BJ (cell line): ENCODE measurements around the gene HBEGF. TPM values are rescaled to one million over a fixed set of nuclear protein-coding genes. Genes with fewer than 3 reads are reported as not detected.

ENCODE experiments used
- CTCF ChIA-PET: fragments of 350-600 bp; formaldehyde crosslinking; extraction: SDS; loops from one replicate; lab custom pipeline; 2021; ENCODE audit warnings: antibody characterized with exemption, inconsistent platforms; lab: Yijun Ruan, JAX
- POLR2A ChIA-PET: fragments of 300-600 bp; sonication (Branson Sonifier 250); formaldehyde crosslinking; extraction: SDS; loops from one replicate; lab custom pipeline; 2021; ENCODE audit warnings: antibody characterized with exemption; lab: Charles Lee
- DNase-seq: peaks from one replicate; pipeline ENCODE4 v3.0.0-alpha.2; 2011; ENCODE audit warnings: low read depth
- H3K27me3 ChIP-seq: 2 replicates; pipeline ENCODE4 v1.6.0; 2011; ENCODE audit warnings: low read length; ENCODE audit not compliant: control insufficient read depth, insufficient read depth
- H3K36me3 ChIP-seq: 2 replicates; pipeline ENCODE4 v1.5.1; 2011; ENCODE audit warnings: low read length; ENCODE audit not compliant: control insufficient read depth, insufficient read depth
- H3K4me3 ChIP-seq: 2 replicates; pipeline ENCODE4 v1.5.1; 2011; ENCODE audit warnings: low read depth, mild to moderate bottlenecking, control low read depth, low read length
- CTCF ChIP-seq: IDR thresholded peaks from 2 replicates; pipeline ENCODE4 v1.5.1; 2011; ENCODE audit warnings: low read depth, mild to moderate bottlenecking, control low read depth, inconsistent platforms, low read length, moderate library complexity; ENCODE audit not compliant: insufficient read depth
- polyA minus RNA-seq: library from RNA; depleted of rRNA, polyadenylated mRNA; stranded (reverse); fragments of >200 nt; gene quantifications from 2 replicates; pipeline ENCODE4 v1.2.3, GENCODE V29; 2011; rRNA and poly(A)+ RNA removed
- polyA plus RNA-seq: library from polyadenylated mRNA; depleted of rRNA; stranded (reverse); fragments of >200 nt; gene quantifications from 2 replicates; pipeline ENCODE4 v1.2.3, GENCODE V29; 2011; rRNA removed

Gene HBEGF
- polyA plus RNA-seq (2.4 and 3.1 TPM in 2 replicates), polyA minus RNA-seq (0.31 and 0.81 TPM in 2 replicates)

GRCh38 chr5:140346348-140347221, at the start of gene HBEGF:
TSS of gene HBEGF (minus strand) at chr5:140346603. CDS start at chr5:140346328, 275 bp downstream.
- POLR2A ChIA-PET, result interaction anchor here (1.1 to 1.8 kb wide), 3 partner anchors 85 to 105 kb away, joined by 3 to 6 read pairs (median 4); no protein-coding TSS in a partner anchor
- Histone ChIP-seq H3K4me3 (peak within 1 kb of the TSS; percentile 76), H3K27me3 (no peaks in the 10 kb centered on the region), H3K36me3 (no peaks in the 10 kb centered on the region)
- CTCF ChIA-PET, result interaction anchor here (1.0 to 22.9 kb wide), 24 partner anchors 8 to 190 kb away, joined by 3 to 813 read pairs (median 6); partner anchors contain the start of genes PFDN1 and SLC4A9
- peak; percentile 43 for TF ChIP-seq CTCF
- no peak for DNase-seq

GRCh38 chr5:140393738-140394137, 47.3 kb upstream of the HBEGF start:
- Histone ChIP-seq H3K4me3 (no peak overlapping the region), H3K36me3 (no peaks in the 10 kb centered on the region), H3K27me3 (no peaks in the 10 kb centered on the region)
- no peak for TF ChIP-seq CTCF
- DNase-seq, result no peak
- ChIA-PET POLR2A (no interaction called here), CTCF (interaction anchor here (0.7 to 1.3 kb wide), 2 partner anchors 321 to 327 kb away, joined by 4 to 5 read pairs; no protein-coding TSS in a partner anchor)

GRCh38 chr5:140391732-140392131, 45.3 kb upstream of the HBEGF start:
- DNase-seq, result no peak
- no peak for TF ChIP-seq CTCF
- H3K36me3 ChIP-seq, result no peaks in the 10 kb centered on the region
- no peak overlapping the region for H3K4me3 ChIP-seq
- ChIA-PET POLR2A (no interaction called here), CTCF (no interaction called here)
- no peaks in the 10 kb centered on the region for H3K27me3 ChIP-seq

GRCh38 chr5:140391312-140391711, 44.9 kb upstream of the HBEGF start:
- H3K36me3 ChIP-seq, result no peaks in the 10 kb centered on the region
- TF ChIP-seq CTCF, result no peak
- no peak for DNase-seq
- H3K27me3 ChIP-seq, result no peaks in the 10 kb centered on the region
- CTCF ChIA-PET, result no interaction called here
- no peak overlapping the region for H3K4me3 ChIP-seq
- POLR2A ChIA-PET, result no interaction called here

GRCh38 chr5:140388052-140388451, 41.6 kb upstream of the HBEGF start:
- no peak for DNase-seq
- no peak for TF ChIP-seq CTCF
- ChIA-PET POLR2A (no interaction called here), CTCF (interaction anchor here (1.2 to 4.5 kb wide), 2 partner anchors 15 to 25 kb away, joined by 3 to 26 read pairs; no protein-coding TSS in a partner anchor)
- Histone ChIP-seq H3K4me3 (no peak overlapping the region), H3K27me3 (0 out of 2 replicates have a peak, but pooled peaks cover 1% of the 10 kb centered on the region), H3K36me3 (no peaks in the 10 kb centered on the region)
